Activated T-helper 9 cell treated with anti-CD3 and anti-CD28 coated beads, Interleukin-2, amount 50 U/mL, for 16 hours (primary cell): ENCODE data around the gene YIPF5.

ENCODE experiments used
- DNase-seq: peaks from one replicate; pipeline ENCODE4 v3.0.0-alpha.2; 2020; ENCODE audit warnings: low read depth

Gene YIPF5

DNA sequence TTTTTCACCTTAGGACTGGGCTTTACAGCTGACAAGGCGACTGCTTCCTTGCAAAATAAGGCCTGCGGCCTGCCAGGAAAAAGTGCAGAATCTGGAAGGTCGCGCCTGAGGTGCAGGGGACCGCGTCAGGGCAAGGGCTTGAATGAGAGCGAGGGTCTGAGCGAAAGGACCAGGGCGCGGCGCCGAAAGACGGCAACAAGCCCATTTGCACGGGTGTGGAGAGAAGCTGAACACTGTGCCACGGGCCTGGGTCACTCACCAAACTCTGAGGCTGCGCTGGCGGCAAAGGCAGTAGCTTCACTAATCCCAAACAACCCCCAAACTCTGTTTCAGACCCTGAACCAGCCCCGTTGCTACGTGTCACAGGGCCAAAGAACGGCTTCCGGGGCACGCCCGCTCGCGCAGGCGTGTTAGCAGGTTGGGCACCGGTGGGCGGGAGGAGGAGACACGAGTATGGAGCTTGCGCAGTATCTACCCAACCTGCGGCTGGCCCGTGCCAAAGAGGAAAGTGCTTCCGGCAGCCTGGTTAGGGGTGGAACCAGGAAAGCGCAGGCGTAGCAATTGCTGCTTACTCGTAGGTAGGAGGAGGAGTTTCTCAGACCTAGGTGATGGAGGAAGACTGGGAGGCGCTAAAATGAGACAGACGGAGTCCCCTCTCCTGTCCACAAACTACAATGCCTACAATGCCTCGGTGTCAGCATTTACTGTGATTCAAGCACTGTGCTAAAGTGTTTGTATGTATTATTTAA, at the start of gene YIPF5, which contains the start of gene KCTD16:
Gene YIPF5 (minus strand): TSS at position 384 of the 749 bp plus-strand sequence. CDS start 704 bp downstream, outside the sequence.
Gene KCTD16 (plus strand): TSS at position 598 of the 749 bp plus-strand sequence.
- DNase-seq = peak; percentile 95

DNA sequence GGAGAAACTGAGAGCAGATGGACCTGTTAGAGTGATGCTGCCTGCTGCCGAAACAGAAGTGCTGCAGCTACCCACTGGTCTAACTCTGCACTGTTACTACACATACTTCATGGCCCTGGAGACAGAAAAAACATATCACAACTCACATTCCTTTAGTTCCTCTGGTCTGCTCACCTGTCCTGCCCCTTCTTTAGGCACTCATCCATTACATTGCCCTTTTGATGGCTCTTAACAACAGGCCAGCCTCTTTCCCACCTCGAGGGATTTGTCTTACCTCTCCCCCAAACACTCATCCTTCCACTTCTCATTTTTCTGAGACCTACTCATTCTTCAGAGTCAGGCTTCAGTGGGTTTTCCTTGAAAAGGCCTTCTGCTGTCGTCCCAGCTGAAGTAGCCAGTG, 49.4 kb upstream of the YIPF5 start:
- DNase-seq = no peak

DNA sequence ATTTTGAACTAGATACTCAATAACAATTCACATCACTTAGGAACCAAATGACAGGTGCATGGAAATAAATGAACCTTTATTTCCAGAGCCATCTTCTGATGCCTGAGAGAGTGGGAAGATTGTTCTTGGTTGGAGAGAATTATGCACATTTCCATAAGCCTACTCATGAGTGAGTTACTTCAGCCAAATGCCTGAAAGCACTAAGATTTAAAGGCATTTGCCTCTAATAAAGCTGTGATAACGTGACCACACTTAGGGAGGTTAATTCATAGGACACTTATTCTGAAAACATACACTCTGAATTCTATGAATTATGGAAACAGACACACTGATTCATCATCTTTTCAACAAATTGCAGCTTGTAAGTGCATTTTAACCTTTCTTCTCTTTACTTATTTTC, 40.2 kb upstream of the YIPF5 start:
- DNase-seq = no peak

DNA sequence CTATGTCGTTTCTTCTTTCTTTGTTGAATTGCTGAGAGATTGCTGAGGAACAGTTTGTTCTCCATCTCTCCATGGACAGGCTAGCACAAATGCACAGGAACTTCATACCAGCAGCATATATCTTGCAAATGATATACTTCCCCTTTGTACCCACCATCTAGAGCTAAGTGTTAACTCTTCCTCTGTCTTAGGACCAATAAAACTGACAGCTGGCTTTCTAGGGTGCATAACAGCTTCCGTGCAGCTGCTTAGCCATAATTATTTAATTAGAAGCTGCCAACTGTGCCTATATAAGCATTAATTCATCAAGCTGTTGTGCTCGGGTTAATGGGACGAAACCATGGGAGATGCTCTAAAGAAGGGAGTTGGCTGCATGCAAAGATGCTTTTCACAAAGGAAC, 38.9 kb upstream of the YIPF5 start:
- no peak for DNase-seq

DNA sequence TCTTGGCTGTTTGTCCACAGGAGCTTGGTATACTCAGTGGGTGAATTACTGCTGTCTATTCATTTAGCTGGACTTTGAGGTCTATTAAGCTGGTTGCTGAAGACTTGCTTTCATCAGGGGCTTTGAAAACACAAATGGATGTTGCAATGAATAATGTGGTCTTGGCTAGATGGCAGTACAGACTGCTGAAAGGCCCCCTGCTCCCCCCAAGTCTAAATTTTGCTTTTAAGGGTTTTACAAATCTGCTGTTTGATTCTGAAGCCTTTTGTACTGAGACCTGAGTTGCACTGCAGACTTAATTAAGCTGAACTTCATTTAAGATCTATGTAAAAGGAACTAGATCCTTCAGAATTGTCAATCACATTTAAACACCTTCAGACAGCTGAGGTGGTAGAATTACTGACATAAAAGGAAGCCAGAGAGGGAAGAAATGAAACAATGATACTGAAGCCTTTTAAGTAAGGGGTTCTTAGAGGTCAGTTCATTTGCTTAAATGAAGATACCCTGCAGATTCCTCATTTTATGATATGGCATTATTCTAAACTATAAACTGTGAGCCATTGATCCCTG, 37.5 kb upstream of the YIPF5 start:
- DNase-seq = no peak

DNA sequence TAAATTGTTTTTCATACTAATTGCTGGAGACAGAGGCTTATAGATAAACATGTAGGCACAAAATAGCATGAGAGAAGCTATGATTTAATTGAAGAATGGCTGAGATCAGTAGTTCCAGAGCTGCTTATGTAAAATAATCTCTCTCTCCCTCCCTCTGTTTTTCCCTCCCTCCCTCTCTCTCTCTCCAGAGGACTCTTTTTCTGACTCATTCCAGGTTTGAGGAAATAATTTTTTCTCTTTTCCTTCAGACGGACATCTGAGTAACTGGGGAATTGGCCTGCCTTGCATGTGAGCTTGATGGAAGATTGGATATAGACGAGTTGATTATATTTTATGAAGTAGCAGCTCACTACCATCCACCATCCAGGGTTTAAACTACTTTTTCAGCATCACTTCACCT, 35.7 kb upstream of the YIPF5 start:
- DNase-seq = no peak

DNA sequence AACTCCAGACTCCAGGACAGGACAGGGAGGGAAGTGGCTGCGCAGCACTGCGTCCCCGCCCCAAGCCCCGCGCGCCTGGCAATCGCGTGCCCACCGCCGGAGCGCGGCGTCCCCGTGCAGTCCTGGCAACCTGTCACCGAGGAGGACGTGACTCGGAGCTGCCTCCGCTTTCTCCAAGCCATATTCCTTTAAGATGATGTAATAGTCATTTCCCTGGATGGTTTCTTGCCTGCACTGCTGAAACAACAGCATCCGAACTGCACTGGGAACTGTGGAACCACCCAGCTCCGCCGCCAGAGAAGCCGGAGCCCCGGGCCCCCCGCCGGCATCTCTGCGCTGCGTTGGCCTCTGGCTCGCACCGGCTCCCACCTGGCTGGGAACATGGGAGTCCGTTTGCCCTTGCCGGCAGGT, 34.7 kb upstream of the YIPF5 start:
- DNase-seq = no peak

DNA sequence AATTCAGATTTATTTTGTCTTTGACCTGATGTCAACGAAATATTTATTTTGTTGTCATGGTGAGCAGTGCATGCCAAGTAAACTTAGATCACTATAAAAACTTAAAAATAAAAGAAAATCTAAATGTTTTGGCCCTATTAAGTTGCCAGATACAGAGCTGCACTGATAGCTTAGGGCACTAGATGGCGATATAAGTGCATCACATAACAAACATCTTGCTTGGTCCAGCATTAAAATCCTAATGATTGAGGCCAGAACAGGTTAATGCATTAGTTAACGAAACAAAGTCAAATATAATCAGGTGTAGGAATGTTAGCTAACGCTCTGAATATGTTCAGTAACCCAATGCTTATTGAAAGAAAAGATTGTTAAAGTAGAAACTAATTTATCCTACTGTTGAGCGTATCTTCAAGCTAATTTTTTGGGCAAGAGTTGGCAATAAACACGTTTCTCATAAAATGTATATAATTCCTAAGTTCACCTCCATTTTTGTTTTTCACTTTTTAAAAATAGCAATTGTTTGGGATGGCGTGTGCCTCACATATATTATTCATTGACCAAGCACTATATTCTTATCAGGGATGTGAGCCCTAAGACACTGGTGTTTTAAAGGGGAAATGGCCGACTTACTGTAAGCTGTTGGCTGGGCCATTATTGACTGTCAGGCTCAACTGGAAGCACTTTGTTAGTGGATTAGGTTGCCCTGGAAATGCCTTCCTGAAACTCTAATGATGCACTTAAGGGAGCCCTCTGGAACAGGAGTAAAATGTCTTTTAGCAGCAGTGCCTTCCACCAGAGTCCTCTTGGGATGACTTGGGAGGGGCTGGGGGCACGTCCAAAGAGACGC, 33.5 kb upstream of the YIPF5 start:
- DNase-seq = no peak

DNA sequence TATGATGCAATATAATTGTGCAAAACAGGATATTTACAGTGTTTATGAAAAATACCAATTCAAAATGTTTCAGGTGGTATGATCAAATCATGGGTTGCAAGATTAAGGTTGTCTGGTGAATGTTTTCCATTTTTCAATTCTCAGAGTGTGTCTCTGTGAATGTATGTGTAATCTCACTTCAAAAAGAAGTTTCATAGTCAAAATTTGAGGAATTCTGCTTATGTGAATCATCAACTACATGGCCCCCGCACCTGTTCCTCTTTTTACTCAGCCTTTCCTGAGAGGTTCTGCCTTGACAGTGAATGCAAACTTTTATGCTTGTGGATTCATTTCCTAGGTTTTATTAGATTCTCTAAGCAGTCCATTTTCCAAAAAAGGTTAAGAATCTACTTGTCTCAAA, 32.3 kb upstream of the YIPF5 start:
- DNase-seq = no peak

DNA sequence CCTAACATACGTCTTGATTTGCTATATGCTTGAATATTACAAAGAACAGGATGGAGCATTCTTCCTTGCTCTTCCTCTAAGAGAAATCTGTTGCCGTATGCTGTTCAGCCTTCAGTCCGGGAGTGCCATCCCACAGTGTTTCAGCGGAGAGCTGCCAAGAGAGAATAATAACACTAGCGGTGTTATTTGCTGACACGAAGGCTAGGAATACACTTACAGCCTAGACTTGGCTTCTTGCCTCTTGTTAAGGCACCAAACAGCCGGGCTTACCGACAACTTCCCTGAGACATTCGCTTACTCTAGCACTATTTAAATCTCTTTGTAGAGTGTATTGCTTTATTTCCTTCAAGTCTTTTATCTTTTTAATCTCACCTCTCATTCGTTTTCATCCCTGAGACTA, 31.6 kb upstream of the YIPF5 start:
- DNase-seq = no peak

DNA sequence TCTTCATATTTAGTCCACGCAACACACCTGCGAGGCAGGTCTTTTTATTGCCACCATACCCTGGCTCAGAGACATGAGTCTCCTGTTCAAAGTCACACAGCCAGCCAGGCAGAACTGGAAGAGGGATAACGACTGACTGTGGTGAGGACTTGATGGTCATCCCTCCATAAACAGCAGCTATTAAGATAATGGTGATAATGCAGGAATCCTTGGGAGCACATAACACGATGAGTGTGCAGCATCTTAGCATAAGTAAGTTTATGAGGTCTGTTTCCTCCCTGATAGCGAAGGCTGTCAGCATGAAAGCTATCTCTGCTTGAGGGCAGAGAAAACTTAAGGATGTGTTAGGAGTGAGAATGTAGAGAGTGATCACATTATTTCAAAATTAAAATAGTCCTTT, 31.1 kb upstream of the YIPF5 start:
- no peak for DNase-seq

DNA sequence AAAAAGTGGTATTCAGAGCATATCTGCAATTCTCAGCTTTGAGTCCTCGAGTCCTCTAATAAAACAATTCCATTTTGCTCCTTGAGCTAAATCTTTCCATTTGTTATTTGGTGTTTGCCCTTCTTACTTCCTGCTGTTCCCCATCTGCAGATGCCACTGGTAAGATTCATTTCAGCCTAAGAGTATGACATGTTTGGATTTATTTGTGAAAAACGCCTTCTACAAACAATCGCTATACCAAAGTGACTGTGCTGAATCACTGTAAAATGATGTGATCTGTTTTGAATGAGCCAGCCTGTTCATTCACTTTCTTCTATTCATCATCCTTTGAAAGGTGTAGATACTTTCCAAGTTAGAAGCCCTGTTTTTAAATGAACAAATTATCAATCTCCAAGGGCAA, 27.9 kb upstream of the YIPF5 start:
- DNase-seq = no peak

DNA sequence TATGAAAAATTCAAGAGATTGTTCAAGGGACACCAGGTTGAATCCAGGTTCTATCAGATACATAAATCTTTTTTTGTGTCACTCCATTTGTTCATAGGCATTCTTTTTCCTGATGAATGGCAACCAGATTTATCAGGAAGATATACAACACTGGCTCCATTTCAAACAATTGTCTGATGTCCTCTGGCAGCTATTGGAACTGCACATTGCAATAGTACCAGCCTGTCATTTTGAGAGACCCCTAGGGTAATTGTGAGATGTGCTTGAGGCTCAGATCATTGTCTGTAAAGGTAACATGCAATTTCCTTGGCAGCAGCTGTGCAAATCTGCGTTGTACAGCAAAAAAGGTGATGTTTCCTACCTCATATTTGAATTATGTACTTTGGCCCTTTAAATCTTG, 26.2 kb upstream of the YIPF5 start:
- no peak for DNase-seq

DNA sequence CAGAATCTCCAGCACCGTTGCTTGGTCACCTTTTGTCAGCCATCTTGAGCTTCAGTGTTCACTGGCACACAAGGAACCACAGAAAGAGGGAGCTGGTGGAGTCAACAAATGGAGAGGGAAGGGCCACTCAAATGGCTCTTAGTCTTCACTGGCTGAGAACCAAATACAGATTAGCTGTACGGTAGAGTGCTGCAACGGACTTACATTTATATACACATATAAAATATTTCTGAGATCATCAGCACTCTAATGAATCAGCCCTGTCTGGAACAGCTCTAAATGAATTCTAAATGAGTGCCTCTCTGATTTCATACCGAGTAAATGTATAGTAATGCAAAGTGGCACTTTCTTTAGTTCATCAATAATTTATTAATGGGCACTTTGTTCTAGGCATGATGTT, 25.0 kb upstream of the YIPF5 start:
- no peak for DNase-seq

DNA sequence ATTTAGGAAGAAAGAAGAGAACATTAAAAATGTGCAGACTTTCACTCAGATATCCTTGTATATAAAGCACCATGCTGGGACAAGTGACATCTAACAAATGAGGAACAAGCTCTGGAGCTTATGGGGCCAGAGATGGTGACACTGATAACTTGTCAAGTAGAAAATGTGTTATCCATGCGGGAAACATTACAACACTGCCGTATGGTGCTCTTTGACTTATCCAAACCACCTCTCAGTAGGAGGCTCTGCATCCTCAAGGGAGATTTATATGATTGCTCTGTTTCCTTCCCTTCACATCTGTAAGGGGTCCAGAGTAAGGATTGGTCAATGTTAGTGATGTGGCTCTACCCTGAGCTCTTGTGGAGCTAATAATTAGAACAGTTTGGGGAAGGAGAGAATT, 23.7 kb upstream of the YIPF5 start:
- DNase-seq = no peak

DNA sequence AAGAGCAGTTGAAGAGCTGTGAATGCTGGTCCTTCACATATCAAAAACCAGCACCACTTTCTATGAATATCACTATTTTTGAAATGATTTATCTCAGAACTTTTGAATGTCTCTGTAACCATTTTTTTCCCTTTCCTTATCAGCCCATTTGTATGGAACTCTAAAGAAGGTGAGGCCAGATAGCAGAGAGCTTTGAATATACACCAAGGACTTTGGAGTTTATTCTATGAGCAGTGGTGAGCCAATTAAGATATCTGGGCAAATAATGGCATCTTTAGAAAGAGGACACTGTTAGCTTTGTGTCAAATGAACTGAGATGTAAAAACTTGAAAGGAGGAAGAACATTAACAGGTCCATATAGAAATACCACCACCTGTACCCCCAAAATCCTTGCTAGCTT, 22.2 kb upstream of the YIPF5 start:
- DNase-seq = no peak

DNA sequence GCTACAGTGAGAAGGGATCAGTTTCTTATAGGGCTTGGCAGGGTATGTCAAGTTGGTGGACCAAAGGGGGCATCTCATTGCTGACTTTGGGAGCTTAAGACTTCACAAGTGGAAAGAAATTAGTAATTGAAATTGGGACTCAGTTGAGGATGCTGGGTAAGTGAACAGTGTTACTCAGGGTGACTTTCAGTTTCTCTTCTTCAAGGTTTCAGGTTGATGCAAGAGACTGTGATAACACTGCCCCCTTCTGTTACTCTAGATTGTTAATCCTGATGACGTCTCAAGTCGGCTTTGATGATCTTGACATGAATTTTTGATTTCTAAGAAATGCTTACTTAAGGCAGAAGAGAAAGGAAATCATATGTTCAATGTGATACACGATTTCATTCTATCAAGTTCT, 21.5 kb upstream of the YIPF5 start:
- DNase-seq = no peak

DNA sequence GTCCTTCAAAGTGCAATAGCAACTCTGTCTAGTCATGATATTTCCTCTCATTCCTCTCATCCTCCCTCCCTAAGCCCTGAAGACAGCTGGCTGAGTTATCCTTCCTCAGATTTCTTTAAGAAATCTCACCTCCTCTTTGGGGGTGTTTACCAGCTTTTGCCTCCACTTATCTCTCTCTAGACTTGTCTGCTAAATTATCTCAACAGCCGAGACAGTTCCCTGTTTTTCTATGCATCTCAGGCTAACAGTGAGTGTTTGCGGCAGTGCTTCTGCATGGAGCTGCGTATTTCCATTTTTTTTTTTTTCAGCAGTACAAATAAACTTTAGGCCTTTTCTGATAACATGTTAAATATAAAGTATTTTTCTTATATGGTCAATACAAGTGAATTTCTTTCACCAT, 21.1 kb upstream of the YIPF5 start:
- no peak for DNase-seq

DNA sequence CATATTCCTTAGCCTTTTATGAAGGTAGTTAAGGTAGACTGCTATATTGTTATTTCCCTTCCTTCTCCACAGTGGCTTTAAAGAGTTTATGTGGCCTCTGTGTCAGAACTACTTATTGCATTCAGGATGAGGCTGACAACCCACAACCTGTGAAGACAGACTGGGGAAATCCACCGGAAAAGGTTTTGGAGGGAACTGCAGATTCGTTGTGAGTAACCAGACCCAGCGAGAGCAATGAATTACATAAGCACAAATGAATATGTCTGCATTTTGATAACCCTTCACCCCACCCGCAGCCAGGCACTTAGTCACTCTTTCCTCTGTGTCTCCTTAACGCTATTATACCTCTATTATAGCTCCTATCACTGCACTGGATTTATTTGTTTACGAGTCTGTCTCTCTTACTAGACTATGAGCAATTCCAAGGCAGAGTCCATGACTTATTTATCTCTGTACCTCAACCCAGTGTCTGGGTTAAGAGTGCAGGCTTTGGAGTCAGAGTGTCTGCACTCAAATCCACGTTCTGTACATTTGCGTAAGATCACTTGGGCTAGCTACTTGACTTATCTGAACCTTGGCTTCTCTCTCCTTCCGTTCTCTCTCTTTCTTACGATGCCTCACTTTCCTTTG, 19.5 kb upstream of the YIPF5 start:
- DNase-seq = peak; percentile 73

DNA sequence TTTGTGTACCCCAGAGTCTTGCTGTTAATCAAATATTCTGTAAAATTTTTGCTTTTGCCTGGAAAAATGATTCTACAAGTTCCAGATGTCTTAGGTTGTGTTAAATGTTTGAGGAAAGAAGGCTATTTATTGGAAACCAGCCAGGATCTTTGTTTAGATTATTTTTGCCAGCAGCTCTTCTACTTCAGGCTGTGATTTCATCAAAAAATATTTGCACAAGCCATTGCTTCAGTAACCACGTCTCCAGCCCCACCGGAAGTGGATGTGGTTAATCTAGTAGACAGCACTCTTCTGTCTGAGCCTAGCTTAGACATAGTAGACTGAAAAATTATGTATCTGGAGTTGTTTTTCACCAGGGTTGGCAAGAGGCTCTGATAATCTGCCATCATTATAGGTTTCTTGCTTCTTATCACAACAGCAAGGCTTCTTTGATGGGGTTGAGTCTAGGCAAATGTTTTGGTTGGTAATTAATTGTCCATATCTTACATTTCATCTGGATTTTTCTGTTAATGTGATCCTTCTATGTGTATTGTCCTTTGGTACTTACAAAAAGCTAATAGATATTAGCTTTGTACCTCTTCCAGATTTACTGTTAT, 17.3 kb upstream of the YIPF5 start:
- DNase-seq = peak; percentile 58

DNA sequence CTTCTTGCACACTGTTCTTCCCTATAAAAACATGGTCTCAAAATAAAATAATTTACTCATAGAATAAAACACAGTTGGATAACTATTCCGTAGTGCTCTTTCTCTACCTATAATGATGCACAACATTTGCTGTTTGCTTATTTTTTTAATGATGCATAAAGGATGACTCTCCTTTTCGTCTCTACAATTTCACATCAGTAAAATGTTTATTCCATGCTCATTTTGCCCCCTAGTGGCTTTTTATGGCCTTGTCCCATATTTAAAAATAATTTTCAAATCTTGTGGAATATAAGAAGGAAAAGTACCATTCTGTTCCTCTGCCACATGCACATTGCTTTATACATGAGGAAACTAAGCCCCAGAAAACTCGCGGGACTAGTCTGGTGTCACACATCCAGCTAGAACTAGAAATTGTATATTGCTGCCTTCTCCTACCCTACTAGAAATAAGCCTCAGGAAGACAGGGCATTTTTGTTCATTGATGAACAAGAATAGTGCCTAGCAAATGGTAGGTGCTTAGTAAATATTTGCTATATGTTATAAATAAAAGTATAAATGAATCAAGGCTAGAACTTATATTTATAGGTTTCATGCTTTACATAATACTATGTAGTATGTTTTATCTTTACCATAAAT, 12.9 kb upstream of the YIPF5 start:
- DNase-seq = no peak

DNA sequence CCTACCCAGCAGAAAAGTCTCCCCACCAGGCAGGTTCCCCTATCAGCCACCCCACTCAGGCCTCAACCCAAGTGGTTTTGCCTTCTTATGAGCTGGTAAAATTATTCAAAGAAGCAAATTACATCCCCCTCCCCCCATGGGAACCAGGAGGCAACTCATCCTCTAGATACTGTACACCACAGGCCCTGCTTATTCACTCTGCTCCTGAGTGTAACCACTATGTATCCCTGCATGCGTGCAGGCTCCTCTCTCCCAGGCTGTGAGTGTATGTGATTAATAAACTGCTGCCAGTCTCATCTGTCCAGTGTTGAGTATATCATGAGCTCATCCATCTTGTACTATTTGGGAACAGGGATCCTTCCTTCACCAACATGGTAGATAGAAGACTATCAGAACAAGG, 8.8 kb upstream of the YIPF5 start:
- no peak for DNase-seq
